Ishikawa (cell line): Measurements from ENCODE around the gene ANKRD33B.

ENCODE experiments used
- CREB1 ChIP-seq: IDR thresholded peaks from 2 replicates; pipeline ENCODE4 v1.6.1; 2012; ENCODE audit warnings: low read depth
- EGR1 ChIP-seq: IDR thresholded peaks from 2 replicates; pipeline ENCODE4 v1.6.1; 2012
- REST ChIP-seq: IDR thresholded peaks from 2 replicates; pipeline ENCODE4 v1.6.1; 2012; ENCODE audit warnings: low read depth, mild to moderate bottlenecking
- YY1 ChIP-seq: IDR thresholded peaks from 2 replicates; pipeline ENCODE4 v1.6.1; 2012; ENCODE audit warnings: low read depth

GRCh38 chr5:10594591-10595210 lies 30.8 kb downstream of the ANKRD33B start:
- TF ChIP-seq CREB1 (no peak), REST (no peak), EGR1 (no peak), YY1 (no peak)
